ENCODE data around the gene APC.
"Not testable (repeated sequence)": the region's sequence is repeated elsewhere in the genome, so short reads cannot be mapped to it uniquely, and the experiment has no call there.

APC gene

GRCh38 chr5:112707187-112708102, 30.2 kb upstream of the APC start:
- peak; percentile 95 for DNase-seq (ENCODE audit: low spot score)
- no peak for TF ChIP-seq CTCF (IDR thresholded peaks at IDR 0.05; ENCODE audit: extremely low read depth, missing control alignments)

- DNase-seq (ENCODE audit: low spot score): no peak
- TF ChIP-seq CTCF (IDR thresholded peaks at IDR 0.05; ENCODE audit: extremely low read depth, missing control alignments): no peak
Observed at GRCh38 chr5:112708103-112708622, 29.5 kb upstream of the APC start.

- no peak for DNase-seq (ENCODE audit: low spot score)
- no peak for TF ChIP-seq CTCF (IDR thresholded peaks at IDR 0.05; ENCODE audit: extremely low read depth, missing control alignments)
Observed at GRCh38 chr5:112709416-112709815, 28.3 kb upstream of the APC start.

GRCh38 chr5:112710896-112711295, 26.8 kb upstream of the APC start:
- DNase-seq (ENCODE audit: low spot score): no peak
- no peak for TF ChIP-seq CTCF (IDR thresholded peaks at IDR 0.05; ENCODE audit: extremely low read depth, missing control alignments)

GRCh38 chr5:112711436-112711835, 26.2 kb upstream of the APC start:
- no peak for DNase-seq (ENCODE audit: low spot score)
- no peak for TF ChIP-seq CTCF (IDR thresholded peaks at IDR 0.05; ENCODE audit: extremely low read depth, missing control alignments)

- TF ChIP-seq CTCF (IDR thresholded peaks at IDR 0.05; ENCODE audit: extremely low read depth, missing control alignments): no peak
- no peak for DNase-seq (ENCODE audit: low spot score)
Observed at GRCh38 chr5:112713206-112713605, 24.5 kb upstream of the APC start.

GRCh38 chr5:112716895-112717294, 20.8 kb upstream of the APC start:
- DNase-seq (ENCODE audit: low spot score): not testable (repeated sequence)
